IPS DF 6.9 (cell line): Measurements from ENCODE around the gene ATP5IF1.

Experiments
- DNase-seq: peaks from one replicate; pipeline ENCODE4 v3.0.0-alpha.2; 2013; ENCODE audit warnings: low read depth, low spot score
- H3K27ac ChIP-seq: one replicate; pipeline ENCODE4 v1.5.1; 2013; ENCODE audit warnings: low read length, control low read depth
- H3K27me3 ChIP-seq: 2 replicates; pipeline ENCODE4 v1.6.1; 2013; ENCODE audit warnings: mild to moderate bottlenecking, low read length; ENCODE audit not compliant: control insufficient read depth, insufficient read depth
- H3K36me3 ChIP-seq: 2 replicates; pipeline ENCODE4 v1.6.1; 2013; ENCODE audit warnings: low read length; ENCODE audit not compliant: control insufficient read depth, insufficient read depth
- H3K4me1 ChIP-seq: 2 replicates; pipeline ENCODE4 v1.6.1; 2013; ENCODE audit warnings: low read length; ENCODE audit not compliant: control insufficient read depth, insufficient read depth
- H3K4me3 ChIP-seq: 2 replicates; pipeline ENCODE4 v1.5.1; 2013; ENCODE audit warnings: mild to moderate bottlenecking, low read length
- H3K9me3 ChIP-seq: 2 replicates; pipeline ENCODE4 v1.6.1; 2013; ENCODE audit warnings: low read length, inconsistent platforms; ENCODE audit not compliant: control insufficient read depth, insufficient read depth
- WGBS: extraction: QIAGEN DNeasy Blood & Tissue Kit; methylation state at CpG from one replicate; pipeline ENCODE4 v1.1.7; 2013; ENCODE audit warnings: mixed read lengths, missing lambda C conversion rate; ENCODE audit not compliant: insufficient read length, insufficient coverage; 5-methylcytosine and 5-hydroxymethylcytosine counted together

ATP5IF1 gene

DNA sequence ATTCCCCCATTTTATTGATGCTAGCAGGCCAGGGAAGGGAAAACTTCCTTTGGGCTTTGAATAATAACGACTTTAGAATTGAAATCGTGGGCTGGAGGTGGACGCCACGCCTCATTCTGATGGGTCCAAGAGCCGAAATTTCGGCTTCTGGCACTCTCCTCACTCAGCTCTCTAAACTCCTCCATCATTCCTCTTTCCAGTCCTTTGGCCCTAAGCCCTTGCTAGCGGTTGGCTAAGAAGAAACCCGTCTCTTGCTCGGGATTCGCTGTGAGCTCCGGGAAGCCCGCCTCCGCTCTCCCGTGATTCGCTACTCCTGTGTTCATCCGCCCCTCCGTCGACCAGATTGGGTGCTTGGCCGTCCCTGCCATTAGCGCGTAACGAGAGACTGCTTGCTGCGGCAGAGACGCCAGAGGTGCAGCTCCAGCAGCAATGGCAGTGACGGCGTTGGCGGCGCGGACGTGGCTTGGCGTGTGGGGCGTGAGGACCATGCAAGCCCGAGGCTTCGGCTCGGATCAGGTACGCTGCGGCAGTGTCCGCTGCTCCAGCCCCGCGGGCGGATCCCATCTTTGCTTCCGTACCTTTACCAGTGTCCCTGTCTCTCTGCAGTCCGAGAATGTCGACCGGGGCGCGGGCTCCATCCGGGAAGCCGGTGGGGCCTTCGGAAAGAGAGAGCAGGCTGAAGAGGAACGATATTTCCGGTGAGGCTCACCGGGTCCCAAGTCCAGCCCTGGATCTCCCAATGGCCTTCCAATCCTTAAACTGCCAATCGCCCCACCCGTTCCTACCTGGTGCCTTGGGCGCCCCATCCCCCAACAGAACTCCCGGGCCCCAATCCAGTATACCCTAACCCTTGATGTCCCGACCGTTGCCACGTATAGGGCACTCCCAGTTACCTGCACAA, at the start of gene ATP5IF1:
TSS of gene ATP5IF1 (plus strand) at position 370 of the 901 bp plus-strand sequence. CDS start at position 430, 60 bp downstream.
- DNase-seq, result peak; percentile 87
- Histone ChIP-seq H3K27ac (no peak within 1 kb of the TSS), H3K4me3 (peak within 1 kb of the TSS; percentile 91), H3K4me1 (no peaks in the 10 kb centered on the region; the same call in 1 of the 2 replicates), H3K9me3 (no peaks in the 10 kb centered on the region), H3K36me3 (no peaks in the 10 kb centered on the region; the same call in 1 of the 2 replicates), H3K27me3 (no peaks in the 10 kb centered on the region)
- whole genome bisulfite sequencing, result no CpG with 5 or more reads among the region's 60 CpGs

- Histone ChIP-seq H3K27me3 (no peaks in the 10 kb centered on the region), H3K36me3 (no peaks in the 10 kb centered on the region), H3K9me3 (no peaks in the 10 kb centered on the region), H3K4me3 (no peak overlapping the region), H3K4me1 (peaks cover 4% of the 10 kb centered on the region), H3K27ac (no peak overlapping the region)
- no peak for DNase-seq
- no CpG with 5 or more reads among the region's 3 CpGs for WGBS
These were observed 45.5 kb upstream of the ATP5IF1 start for GRCh38 chr1:28190337-28190979.

DNA sequence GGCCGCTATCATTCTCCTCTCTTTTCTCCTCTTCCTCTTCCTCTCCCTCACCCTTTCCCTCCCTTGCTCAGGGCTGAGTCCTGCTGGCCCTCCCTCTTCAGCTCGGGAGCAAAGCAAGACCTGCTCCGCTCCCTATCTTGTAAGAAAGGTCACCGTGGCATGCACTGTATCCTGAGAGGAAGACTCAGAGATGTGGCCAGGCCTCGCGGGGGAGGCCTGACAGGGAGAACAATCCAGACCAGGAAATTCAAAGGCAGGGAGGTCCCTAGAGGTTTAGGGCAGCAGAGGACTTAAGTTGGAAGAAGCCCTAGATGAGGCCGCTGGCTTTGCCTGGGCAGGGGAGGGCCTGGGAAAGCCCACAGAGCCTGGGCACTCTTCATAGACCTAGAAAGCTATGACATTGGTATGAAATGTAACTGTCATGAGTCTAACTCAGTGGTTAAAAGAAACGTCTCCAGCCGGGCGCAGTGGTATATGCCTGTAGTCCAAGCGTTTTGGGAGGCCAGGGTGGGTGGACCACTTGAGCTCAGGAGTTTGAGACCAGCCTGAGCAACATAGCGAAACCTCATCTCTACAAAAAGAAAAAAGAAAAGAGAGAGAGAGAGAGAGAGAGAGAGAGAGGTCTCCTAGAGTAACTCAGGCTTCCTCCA, 44.8 kb upstream of the ATP5IF1 start:
- Histone ChIP-seq H3K4me1 (peaks cover 8% of the 10 kb centered on the region), H3K36me3 (no peaks in the 10 kb centered on the region), H3K27me3 (no peaks in the 10 kb centered on the region), H3K9me3 (no peaks in the 10 kb centered on the region), H3K27ac (no peak overlapping the region), H3K4me3 (no peak overlapping the region)
- DNase-seq, result no peak
- no CpG with 5 or more reads among the region's 12 CpGs for WGBS

DNA sequence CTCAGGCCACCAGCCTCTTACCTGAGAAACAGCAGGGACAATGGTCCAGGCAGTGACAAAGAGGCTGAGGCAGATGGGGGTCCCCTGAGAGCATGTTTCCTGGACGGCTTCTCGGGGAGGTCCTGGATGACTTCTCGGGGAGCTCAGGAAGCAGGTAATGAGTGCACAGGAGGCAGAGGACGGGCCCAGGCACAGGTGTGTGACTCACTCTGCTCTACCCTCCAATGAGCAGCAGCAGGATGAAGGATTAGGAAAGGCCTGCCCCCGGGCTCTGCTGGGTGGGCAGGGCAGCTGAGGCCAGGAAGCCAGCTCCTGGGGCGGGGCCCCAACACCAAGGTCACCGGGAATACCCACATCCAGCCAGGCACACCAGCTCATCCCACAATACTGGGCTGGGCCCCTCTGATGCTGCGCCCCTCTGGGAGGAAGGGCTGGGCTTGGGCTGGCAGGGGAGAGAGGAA, 42.2 kb upstream of the ATP5IF1 start:
- no peak overlapping the region for H3K27ac ChIP-seq
- 0 out of 2 replicates have a peak, but pooled peaks cover 3% of the 10 kb centered on the region for H3K36me3 ChIP-seq
- peaks cover 12% of the 10 kb centered on the region for H3K4me1 ChIP-seq
- no CpG with 5 or more reads among the region's 8 CpGs for WGBS
- no peak overlapping the region for H3K4me3 ChIP-seq
- DNase-seq, result no peak
- no peaks in the 10 kb centered on the region for H3K27me3 ChIP-seq
- H3K9me3 ChIP-seq, result no peaks in the 10 kb centered on the region

DNA sequence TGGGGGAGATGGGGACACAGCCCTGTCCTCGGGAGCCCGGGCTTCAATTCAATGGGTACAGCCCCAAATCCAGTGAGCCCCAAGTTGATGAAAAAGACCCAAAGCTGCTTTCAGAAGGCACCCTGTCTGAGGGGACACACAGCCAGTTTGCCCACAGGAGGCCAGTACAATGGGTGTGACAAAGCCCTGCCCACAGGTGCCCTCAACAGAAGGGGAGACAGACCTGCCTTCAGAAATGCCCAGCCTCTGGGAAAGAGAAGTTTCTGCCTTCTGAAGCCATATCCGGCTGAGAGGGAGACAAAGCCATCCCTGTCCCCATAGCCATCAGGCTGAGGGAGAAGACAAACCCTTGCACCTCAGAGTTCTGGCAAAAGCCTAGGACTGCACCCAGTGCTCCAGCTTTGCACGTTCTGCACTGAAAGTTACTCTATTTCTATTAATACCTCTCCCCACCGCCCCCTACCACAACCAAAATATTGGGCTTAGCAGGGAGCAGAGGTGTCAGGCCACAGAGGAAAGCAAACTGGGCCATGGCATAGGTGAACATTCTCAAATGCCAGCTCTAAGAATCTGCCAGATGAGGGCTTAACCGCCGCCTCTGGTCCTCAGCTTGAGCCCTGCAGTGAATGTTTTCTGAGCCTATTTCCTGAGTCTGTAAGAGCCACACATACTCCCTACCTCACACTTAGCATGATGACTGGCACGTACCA, 41.4 kb upstream of the ATP5IF1 start:
- WGBS, result no CpG with 5 or more reads among the region's 8 CpGs
- H3K27me3 ChIP-seq, result no peaks in the 10 kb centered on the region
- DNase-seq, result no peak

GRCh38 chr1:28195780-28196179, 40.1 kb upstream of the ATP5IF1 start:
- DNase-seq, result no peak
- no peak overlapping the region for H3K27ac ChIP-seq
- no CpG with 5 or more reads among the region's 1 CpG for WGBS

More for the DNA sequence above, 41.4 kb upstream of the ATP5IF1 start:
- H3K4me1 ChIP-seq, result peaks cover 12% of the 10 kb centered on the region
- no peaks in the 10 kb centered on the region for H3K9me3 ChIP-seq
- 0 out of 2 replicates have a peak, but pooled peaks cover 4% of the 10 kb centered on the region for H3K36me3 ChIP-seq
- no peak overlapping the region for H3K4me3 ChIP-seq
- H3K27ac ChIP-seq, result no peak overlapping the region

GRCh38 chr1:28196330-28196729, 39.6 kb upstream of the ATP5IF1 start:
- no CpG with 5 or more reads among the region's 3 CpGs for WGBS
- Histone ChIP-seq H3K9me3 (no peaks in the 10 kb centered on the region), H3K4me3 (no peak overlapping the region), H3K27ac (no peak overlapping the region), H3K36me3 (peaks cover 11% of the 10 kb centered on the region; the same call in 1 of the 2 replicates), H3K27me3 (no peaks in the 10 kb centered on the region), H3K4me1 (peaks cover 11% of the 10 kb centered on the region)
- no peak for DNase-seq

More at GRCh38 chr1:28195780-28196179, 40.1 kb upstream of the ATP5IF1 start:
- Histone ChIP-seq H3K27me3 (no peaks in the 10 kb centered on the region), H3K9me3 (no peaks in the 10 kb centered on the region), H3K4me1 (peaks cover 12% of the 10 kb centered on the region), H3K4me3 (no peak overlapping the region), H3K36me3 (peaks cover 11% of the 10 kb centered on the region; the same call in 1 of the 2 replicates)

GRCh38 chr1:28197682-28198415, 38.1 kb upstream of the ATP5IF1 start:
- Histone ChIP-seq H3K36me3 (peaks cover 14% of the 10 kb centered on the region; the same call in 1 of the 2 replicates), H3K27ac (no peak overlapping the region), H3K27me3 (no peaks in the 10 kb centered on the region), H3K4me1 (peaks cover 11% of the 10 kb centered on the region), H3K4me3 (no peak overlapping the region), H3K9me3 (no peaks in the 10 kb centered on the region)
- DNase-seq, result no peak
- WGBS, result no CpG with 5 or more reads among the region's 12 CpGs

GRCh38 chr1:28199328-28200233, 36.3 kb upstream of the ATP5IF1 start:
- Histone ChIP-seq H3K4me3 (no peak overlapping the region), H3K27me3 (no peaks in the 10 kb centered on the region), H3K9me3 (no peaks in the 10 kb centered on the region), H3K27ac (no peak overlapping the region), H3K4me1 (peaks cover 8% of the 10 kb centered on the region; the same call in 1 of the 2 replicates), H3K36me3 (peaks cover 18% of the 10 kb centered on the region; the same call in 1 of the 2 replicates)
- no peak for DNase-seq
- WGBS, result no CpG with 5 or more reads among the region's 8 CpGs
